ENCODE measurements around the gene MAPK11. TPM values are rescaled to one million over a fixed set of nuclear protein-coding genes. Genes with fewer than 3 reads are reported as not detected.

The MAPK11 gene
- total RNA-seq, 1 donor from 2014 or later, result 3.1 TPM

DNA sequence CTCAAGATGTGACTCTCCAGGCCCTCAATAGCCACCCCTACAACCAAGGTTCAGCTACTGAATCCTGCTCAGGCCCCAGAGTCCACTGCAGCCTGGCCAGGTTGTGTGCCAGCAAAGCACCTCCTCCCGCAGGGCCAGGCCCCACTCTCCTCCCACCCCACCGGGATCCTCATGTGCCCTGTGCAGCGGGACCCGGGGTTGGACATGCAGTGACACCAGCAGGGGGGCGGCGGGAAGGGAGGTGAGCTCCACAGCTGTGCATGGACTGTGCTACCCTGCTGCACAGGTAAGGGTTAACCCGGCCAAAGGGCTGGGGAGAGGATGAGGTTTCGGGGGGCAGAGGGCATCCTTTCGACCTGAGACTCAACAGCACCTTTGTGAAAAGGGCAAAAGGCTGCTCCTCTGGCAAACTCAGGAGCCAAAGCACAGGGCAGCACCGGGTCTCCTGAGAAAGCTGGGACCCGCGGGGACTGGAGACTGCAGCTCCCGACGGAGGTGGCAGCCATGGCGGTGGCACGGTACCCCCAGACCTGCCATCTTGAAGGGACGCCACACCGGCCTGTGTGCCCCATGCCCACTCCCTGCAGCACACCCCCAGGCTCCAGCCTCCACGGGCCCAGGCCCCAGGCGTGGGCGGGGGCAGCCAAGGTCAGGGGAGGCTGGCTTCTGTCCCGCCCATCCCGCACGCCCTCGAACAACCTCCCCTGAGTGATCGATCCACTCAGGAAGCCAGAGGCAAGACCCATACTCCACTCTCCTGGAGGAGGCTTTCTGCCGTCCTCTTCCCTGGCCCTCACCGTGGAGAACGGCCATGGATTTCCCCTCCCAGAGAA is 26.7 kb upstream of the MAPK11 start:
- Histone ChIP-seq H3K27ac (ENCODE audit: low read depth, low read length) (no peak overlapping the region), H3K9ac (ENCODE audit: low read depth in 1 of 3, low read length in 3 of 3) (no peak overlapping the region), H3K27me3 (ENCODE audit: control insufficient read depth in 3 of 3, insufficient read depth in 3 of 3, low read length in 3 of 3) (peaks cover 0 to 4% (median 0%) of the 10 kb centered on the region in 3 donors), H3K4me3 (ENCODE audit: low read length in 3 of 3) (no peak overlapping the region), H3K9me3 (ENCODE audit: control insufficient read depth in 3 of 3, low read length in 3 of 3) (no peaks in the 10 kb centered on the region), H3K36me3 (ENCODE audit: control insufficient read depth in 3 of 3, insufficient read depth in 3 of 3, low read length in 3 of 3) (no peaks in the 10 kb centered on the region), H3K4me1 (ENCODE audit: control insufficient read depth in 3 of 3, insufficient read depth in 3 of 3, low read length in 3 of 3) (peaks cover 21 to 29% (median 27%) of the 10 kb centered on the region in 3 donors)

DNA sequence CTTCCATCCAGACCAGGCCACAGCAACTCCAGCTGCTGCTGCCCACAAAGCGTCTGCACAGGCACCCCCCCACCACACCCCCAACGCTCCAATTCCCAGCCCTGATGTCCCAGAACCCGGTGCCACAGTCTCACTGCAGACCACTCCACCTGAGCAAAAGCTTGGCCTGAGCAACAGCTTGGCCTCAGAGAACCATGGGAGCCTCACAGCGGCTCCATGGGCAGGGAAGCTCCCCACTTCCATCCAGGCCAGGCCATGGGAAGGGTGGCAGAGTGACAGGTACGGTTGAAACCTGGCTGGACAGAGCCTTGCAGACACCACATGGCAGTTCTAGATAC is 24.1 kb upstream of the MAPK11 start:
- Histone ChIP-seq H3K36me3 (ENCODE audit: control insufficient read depth in 3 of 3, insufficient read depth in 3 of 3, low read length in 3 of 3) (peaks cover 6 to 9% (median 8%) of the 10 kb centered on the region in 3 donors), H3K27ac (ENCODE audit: low read depth, low read length) (peak overlapping the region; percentile 51), H3K4me3 (ENCODE audit: low read length in 3 of 3) (no peak overlapping the region), H3K4me1 (ENCODE audit: control insufficient read depth in 3 of 3, insufficient read depth in 3 of 3, low read length in 3 of 3) (peaks cover 16 to 22% (median 17%) of the 10 kb centered on the region in 3 donors), H3K9me3 (ENCODE audit: control insufficient read depth in 3 of 3, low read length in 3 of 3) (no peaks in the 10 kb centered on the region), H3K27me3 (ENCODE audit: control insufficient read depth in 3 of 3, insufficient read depth in 3 of 3, low read length in 3 of 3) (peaks cover 0 to 7% (median 0%) of the 10 kb centered on the region in 3 donors), H3K9ac (ENCODE audit: low read depth in 1 of 3, low read length in 3 of 3) (peak overlapping the region in 1 of 3 donors; percentile 40)

DNA sequence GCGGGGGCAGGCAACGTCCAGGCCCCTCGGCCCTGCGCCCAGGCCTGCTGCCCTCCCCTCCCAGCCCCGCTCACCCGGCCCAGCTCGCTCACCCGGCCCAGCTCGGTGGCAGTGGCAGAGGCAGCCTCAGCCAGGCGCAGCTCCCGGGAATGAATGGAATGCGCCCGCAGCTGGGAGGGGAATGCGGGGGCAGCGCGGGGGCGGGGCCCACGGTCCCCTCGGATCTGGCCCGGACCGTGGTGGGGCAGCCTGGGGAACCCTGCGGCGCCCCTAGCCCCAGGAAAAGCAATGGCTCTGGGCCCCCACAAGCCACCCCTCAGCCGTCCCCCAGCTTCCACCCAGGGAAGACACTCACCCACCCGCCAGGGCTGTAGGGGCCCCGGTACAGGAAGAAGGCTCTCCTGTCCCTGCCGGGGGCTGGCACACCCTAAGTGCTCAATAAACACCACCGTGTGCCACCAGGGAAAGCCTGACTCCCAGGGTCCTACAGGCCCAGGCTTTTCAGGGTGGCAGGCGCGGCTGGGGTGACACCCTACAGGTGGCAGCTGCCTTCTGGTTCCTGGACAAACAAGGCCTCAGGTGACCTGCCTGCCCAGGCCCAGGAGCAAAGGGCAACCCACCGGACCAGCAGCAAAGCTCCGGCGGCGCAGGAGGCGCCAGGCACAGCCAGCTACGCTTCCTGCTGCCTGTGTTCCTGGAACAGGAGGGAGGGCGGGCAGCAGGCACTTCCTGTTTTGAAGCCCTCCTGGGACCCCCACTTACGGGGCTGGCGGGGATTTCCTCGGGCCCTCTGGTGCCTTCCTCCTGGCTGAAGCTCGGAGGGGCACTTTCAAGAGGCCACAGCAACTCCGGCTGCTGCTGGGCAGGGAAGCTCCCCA is 23.5 kb upstream of the MAPK11 start:
- peaks cover 14 to 22% (median 17%) of the 10 kb centered on the region in 3 donors for H3K4me1 ChIP-seq (ENCODE audit: control insufficient read depth in 3 of 3, insufficient read depth in 3 of 3, low read length in 3 of 3)
- peaks cover 0 to 7% (median 0%) of the 10 kb centered on the region in 3 donors for H3K27me3 ChIP-seq (ENCODE audit: control insufficient read depth in 3 of 3, insufficient read depth in 3 of 3, low read length in 3 of 3)

DNA sequence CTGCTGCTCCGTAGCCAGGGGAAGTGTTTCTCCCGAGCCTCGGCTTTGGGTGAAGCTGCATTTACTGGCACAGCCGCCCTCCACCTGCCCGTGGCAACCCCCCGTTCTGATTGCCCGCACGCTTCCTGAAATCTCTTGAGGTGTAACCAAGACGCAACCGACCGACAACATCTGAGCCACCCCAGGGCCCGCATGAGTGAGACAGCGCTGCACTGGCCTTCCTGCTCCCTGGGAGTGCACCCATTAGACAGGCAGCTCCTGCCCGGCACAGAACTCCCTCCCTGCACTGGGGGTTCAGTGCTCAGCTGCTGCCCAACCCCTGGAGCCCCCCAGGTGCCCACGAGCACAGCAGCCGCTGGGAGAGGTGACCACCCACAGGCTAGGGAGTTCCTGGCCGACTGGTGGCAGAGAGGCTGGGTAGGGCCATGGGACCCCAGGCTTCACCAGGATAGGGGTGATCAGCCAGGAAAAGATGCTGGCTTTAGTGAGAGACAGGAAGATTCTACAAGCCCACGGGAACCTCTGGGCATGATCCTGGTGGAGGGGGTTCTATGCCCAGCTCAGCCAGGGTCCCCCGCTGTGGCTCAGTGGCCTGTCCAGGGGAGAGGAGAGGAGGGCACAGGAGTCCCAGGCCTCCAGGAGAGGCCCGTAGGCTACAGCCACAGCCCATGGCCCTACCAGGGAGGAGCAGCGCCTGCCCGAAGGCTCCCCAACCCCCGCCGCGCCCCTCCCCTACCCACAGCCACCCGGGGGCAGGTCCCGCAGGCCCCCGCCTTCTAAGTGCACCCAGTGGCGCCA is 22.7 kb upstream of the MAPK11 start:
- peaks cover 0 to 7% (median 0%) of the 10 kb centered on the region in 3 donors for H3K27me3 ChIP-seq (ENCODE audit: control insufficient read depth in 3 of 3, insufficient read depth in 3 of 3, low read length in 3 of 3)
- H3K27ac ChIP-seq (ENCODE audit: low read depth, low read length), result no peak overlapping the region
- H3K9ac ChIP-seq (ENCODE audit: low read depth in 1 of 3, low read length in 3 of 3), result no peak overlapping the region
- peaks cover 14 to 22% (median 17%) of the 10 kb centered on the region in 3 donors for H3K4me1 ChIP-seq (ENCODE audit: control insufficient read depth in 3 of 3, insufficient read depth in 3 of 3, low read length in 3 of 3)
- no peaks in the 10 kb centered on the region for H3K9me3 ChIP-seq (ENCODE audit: control insufficient read depth in 3 of 3, low read length in 3 of 3)
- H3K4me3 ChIP-seq (ENCODE audit: low read length in 3 of 3), result no peak overlapping the region
- H3K36me3 ChIP-seq (ENCODE audit: control insufficient read depth in 3 of 3, insufficient read depth in 3 of 3, low read length in 3 of 3), result peaks cover 15 to 21% (median 17%) of the 10 kb centered on the region in 3 donors

More for the DNA sequence above, 23.5 kb upstream of the MAPK11 start:
- peak overlapping the region in 2 of 3 donors; percentile 40 to 43 for H3K9ac ChIP-seq (ENCODE audit: low read depth in 1 of 3, low read length in 3 of 3)
- peak overlapping the region in 1 of 3 donors; percentile 49 for H3K4me3 ChIP-seq (ENCODE audit: low read length in 3 of 3)
- H3K9me3 ChIP-seq (ENCODE audit: control insufficient read depth in 3 of 3, low read length in 3 of 3), result no peaks in the 10 kb centered on the region
- H3K36me3 ChIP-seq (ENCODE audit: control insufficient read depth in 3 of 3, insufficient read depth in 3 of 3, low read length in 3 of 3), result peaks cover 12 to 15% (median 14%) of the 10 kb centered on the region in 3 donors
- H3K27ac ChIP-seq (ENCODE audit: low read depth, low read length), result peak overlapping the region; percentile 51

DNA sequence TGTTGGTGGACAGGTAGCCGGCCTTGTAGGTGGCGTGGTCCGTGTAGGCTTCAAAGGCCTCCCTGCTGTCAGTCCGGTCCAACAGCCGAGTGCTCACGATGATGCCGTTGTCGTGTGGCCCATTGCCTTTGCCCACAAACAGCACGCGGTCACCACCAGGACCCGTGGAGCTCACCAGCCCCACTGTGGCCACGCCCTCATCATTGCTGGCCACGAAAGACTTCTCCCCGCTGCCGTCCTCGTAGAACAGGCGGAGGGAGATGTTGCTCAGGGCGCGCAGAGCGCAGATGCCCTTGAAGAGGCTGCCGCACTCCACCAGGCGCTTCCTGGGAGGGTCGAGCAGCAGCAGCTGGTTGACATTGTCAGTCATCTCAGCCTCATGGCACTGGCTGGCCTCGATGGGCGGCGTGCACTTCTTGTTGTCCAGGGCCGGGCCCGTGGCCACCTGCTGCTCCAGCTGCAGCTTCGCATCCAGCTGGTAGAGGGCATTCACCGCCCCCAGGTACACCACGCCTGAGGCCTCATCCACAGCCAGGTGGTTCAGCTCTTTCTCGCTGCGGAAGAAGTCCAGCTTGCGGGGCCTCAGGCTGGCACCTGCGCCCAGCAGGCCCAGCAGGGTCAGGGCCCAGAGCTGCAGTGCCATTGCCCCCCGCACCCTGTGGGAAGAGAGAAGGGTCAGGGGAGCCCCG is 19.9 kb upstream of the MAPK11 start:
- Histone ChIP-seq H3K27me3 (ENCODE audit: control insufficient read depth in 3 of 3, insufficient read depth in 3 of 3, low read length in 3 of 3) (peaks cover 0 to 7% (median 0%) of the 10 kb centered on the region in 3 donors), H3K4me3 (ENCODE audit: low read length in 3 of 3) (no peak overlapping the region), H3K4me1 (ENCODE audit: control insufficient read depth in 3 of 3, insufficient read depth in 3 of 3, low read length in 3 of 3) (peaks cover 11 to 14% (median 12%) of the 10 kb centered on the region in 3 donors), H3K36me3 (ENCODE audit: control insufficient read depth in 3 of 3, insufficient read depth in 3 of 3, low read length in 3 of 3) (peaks cover 23 to 29% (median 23%) of the 10 kb centered on the region in 3 donors), H3K9ac (ENCODE audit: low read depth in 1 of 3, low read length in 3 of 3) (no peak overlapping the region), H3K9me3 (ENCODE audit: control insufficient read depth in 3 of 3, low read length in 3 of 3) (no peaks in the 10 kb centered on the region), H3K27ac (ENCODE audit: low read depth, low read length) (no peak overlapping the region)

DNA sequence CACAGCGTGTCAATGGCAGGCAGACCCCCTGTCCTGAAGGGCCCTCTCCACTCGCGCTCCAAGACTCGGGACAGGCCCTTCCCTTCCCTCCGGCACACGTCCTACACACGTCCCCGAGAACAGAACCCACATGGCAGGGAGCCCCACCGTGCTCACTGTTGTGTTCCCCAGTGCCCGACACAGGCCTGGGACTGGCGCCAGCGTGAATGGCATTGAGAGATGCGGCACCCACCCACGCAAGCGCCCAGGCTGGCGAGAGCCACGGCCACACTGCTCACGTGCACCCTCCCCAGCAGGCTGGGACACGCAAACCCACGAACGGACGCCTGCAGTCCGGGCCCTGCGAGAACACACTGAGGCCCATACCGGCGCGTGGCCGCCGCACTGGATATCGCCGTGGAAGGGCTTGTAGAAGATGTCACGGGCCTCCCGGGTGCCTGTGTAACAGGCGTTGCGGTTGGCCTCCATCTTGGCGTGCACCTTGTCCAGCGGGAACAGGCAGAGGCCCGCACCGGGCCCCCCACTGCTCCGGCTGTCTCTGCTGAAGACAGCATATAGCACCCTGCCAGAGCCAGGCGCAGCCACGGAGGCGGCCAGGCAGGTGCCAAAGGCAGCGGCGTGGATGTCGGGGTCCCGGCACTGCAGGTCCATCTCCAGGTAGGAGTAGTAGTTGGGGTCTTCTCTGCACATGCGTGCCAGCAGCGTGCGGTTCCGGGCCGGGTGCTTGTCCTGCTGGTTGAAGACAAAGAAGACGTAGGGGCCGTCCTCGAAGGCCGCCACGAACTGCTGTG is 19.2 kb upstream of the MAPK11 start:
- Histone ChIP-seq H3K9ac (ENCODE audit: low read depth in 1 of 3, low read length in 3 of 3) (no peak overlapping the region), H3K9me3 (ENCODE audit: control insufficient read depth in 3 of 3, low read length in 3 of 3) (no peaks in the 10 kb centered on the region), H3K4me1 (ENCODE audit: control insufficient read depth in 3 of 3, insufficient read depth in 3 of 3, low read length in 3 of 3) (peaks cover 8 to 12% (median 9%) of the 10 kb centered on the region in 3 donors), H3K4me3 (ENCODE audit: low read length in 3 of 3) (no peak overlapping the region), H3K36me3 (ENCODE audit: control insufficient read depth in 3 of 3, insufficient read depth in 3 of 3, low read length in 3 of 3) (peaks cover 23 to 33% (median 26%) of the 10 kb centered on the region in 3 donors), H3K27ac (ENCODE audit: low read depth, low read length) (no peak overlapping the region), H3K27me3 (ENCODE audit: control insufficient read depth in 3 of 3, insufficient read depth in 3 of 3, low read length in 3 of 3) (peaks cover 0 to 7% (median 0%) of the 10 kb centered on the region in 3 donors)

- no peak overlapping the region for H3K27ac ChIP-seq (ENCODE audit: low read depth, low read length)
- no peak overlapping the region for H3K9ac ChIP-seq (ENCODE audit: low read depth in 1 of 3, low read length in 3 of 3)
- peaks cover 0 to 7% (median 0%) of the 10 kb centered on the region in 3 donors for H3K27me3 ChIP-seq (ENCODE audit: control insufficient read depth in 3 of 3, insufficient read depth in 3 of 3, low read length in 3 of 3)
- peaks cover 0 to 1% (median 0%) of the 10 kb centered on the region in 3 donors for H3K4me1 ChIP-seq (ENCODE audit: control insufficient read depth in 3 of 3, insufficient read depth in 3 of 3, low read length in 3 of 3)
- no peak overlapping the region for H3K4me3 ChIP-seq (ENCODE audit: low read length in 3 of 3)
- H3K9me3 ChIP-seq (ENCODE audit: control insufficient read depth in 3 of 3, low read length in 3 of 3), result no peaks in the 10 kb centered on the region
- H3K36me3 ChIP-seq (ENCODE audit: control insufficient read depth in 3 of 3, insufficient read depth in 3 of 3, low read length in 3 of 3), result peaks cover 23 to 35% (median 30%) of the 10 kb centered on the region in 3 donors
Measured at GRCh38 chr22:50287731-50288130, 17.6 kb upstream of the MAPK11 start.

DNA sequence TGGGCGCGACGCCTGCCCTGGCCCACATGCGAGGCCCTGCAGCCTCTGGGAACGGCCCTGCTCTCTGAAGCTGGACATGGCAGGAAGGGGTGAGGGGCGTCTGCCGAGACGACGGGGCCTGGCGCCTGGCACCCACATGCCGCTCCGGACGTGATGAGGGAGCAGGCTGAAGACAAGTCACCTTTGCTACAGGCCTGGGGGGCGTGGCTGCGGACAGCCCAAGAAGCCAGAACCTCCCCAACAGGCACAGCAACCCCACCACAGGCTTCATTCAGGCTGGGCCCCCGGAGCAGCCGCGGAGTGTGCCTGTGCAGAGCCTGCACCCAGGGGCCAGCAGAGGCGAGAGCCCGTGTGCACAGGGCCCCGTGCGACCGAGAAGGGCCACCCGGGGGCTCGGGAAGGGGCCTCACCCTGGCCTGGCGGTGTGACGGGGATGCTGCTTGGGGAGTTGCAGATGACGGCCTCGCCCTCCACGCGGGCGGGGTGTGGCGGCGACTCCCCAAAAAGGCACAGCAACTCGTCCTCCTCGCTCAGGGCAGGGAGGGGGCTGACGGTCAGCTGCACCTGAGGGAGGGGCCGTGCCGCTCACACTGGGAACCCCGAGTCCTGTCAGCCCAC is 16.6 kb upstream of the MAPK11 start:
- Histone ChIP-seq H3K9ac (ENCODE audit: low read depth in 1 of 3, low read length in 3 of 3) (no peak overlapping the region), H3K36me3 (ENCODE audit: control insufficient read depth in 3 of 3, insufficient read depth in 3 of 3, low read length in 3 of 3) (peaks cover 25 to 37% (median 30%) of the 10 kb centered on the region in 3 donors), H3K27me3 (ENCODE audit: control insufficient read depth in 3 of 3, insufficient read depth in 3 of 3, low read length in 3 of 3) (peaks cover 0 to 4% (median 0%) of the 10 kb centered on the region in 3 donors), H3K4me1 (ENCODE audit: control insufficient read depth in 3 of 3, insufficient read depth in 3 of 3, low read length in 3 of 3) (no peaks in the 10 kb centered on the region), H3K27ac (ENCODE audit: low read depth, low read length) (no peak overlapping the region), H3K9me3 (ENCODE audit: control insufficient read depth in 3 of 3, low read length in 3 of 3) (no peaks in the 10 kb centered on the region), H3K4me3 (ENCODE audit: low read length in 3 of 3) (no peak overlapping the region)
